Thyroid gland (tissue), 4 donors: Measurements from ENCODE around the gene ARID3A. TPM values are rescaled to one million over a fixed set of nuclear protein-coding genes. Genes with fewer than 3 reads are reported as not detected.

ENCODE experiments used
- DNase-seq, 2 donors: peaks; one replicate each; pipeline ENCODE4 v3.0.0-alpha.2; 2019
- H3K27ac ChIP-seq, 3 donors: fragments of 200-600 bp; sonication (generic); 1 replicate in 2 of 3; 2 replicates in 1 of 3; pipeline ENCODE4 v1.5.1; 2016 to 2019; ENCODE audit warnings: mild to moderate bottlenecking in 1 of 3, moderate library complexity in 1 of 3
- H3K27me3 ChIP-seq: fragments of 200-600 bp; sonication (generic); one replicate; pipeline ENCODE4 v1.5.1; 2019
- H3K36me3 ChIP-seq, 2 donors: fragments of 200-600 bp; sonication (generic); one replicate each; pipeline ENCODE4 v1.5.1; 2016 to 2019
- H3K4me1 ChIP-seq, 2 donors: fragments of 200-600 bp; sonication (generic); one replicate each; pipeline ENCODE4 v1.5.1; 2017 to 2019
- H3K4me3 ChIP-seq, 3 donors: fragments of 200-600 bp; sonication (generic); replicated peaks in 1 of 3; 1 replicate in 2 of 3; 2 replicates in 1 of 3; pipeline ENCODE4 v1.5.1; 2016; ENCODE audit warnings: mild to moderate bottlenecking in 1 of 3
- H3K9me3 ChIP-seq: fragments of 200-600 bp; sonication (generic); one replicate; pipeline ENCODE4 v1.5.1; 2017
- POLR2A ChIP-seq, 2 donors: fragments of 450-650 bp; IDR thresholded peaks; one replicate each; pipeline ENCODE4 v1.6.1; 2017; ENCODE audit warnings: antibody characterized with exemption in 2 of 2, mild to moderate bottlenecking in 2 of 2, moderate library complexity in 1 of 2
- WGBS, 2 donors: methylation state at CpG; one replicate each; pipeline ENCODE4 v1.1.5; 2017; 5-methylcytosine and 5-hydroxymethylcytosine counted together
- intact Hi-C: fragments of 100-400 bp; cut with DNase I; formaldehyde crosslinking; loops from one replicate; pipeline ENCODE4 v1.15.1; 2023
- total RNA-seq, 4 donors: library from RNA; depleted of rRNA; stranded (reverse); fragments of >200 nt; gene quantifications; one replicate each; pipeline ENCODE4 v1.2.3, GENCODE V29; 2016
- TF ChIP-seq, protein P1 (sequence below), 6 experiments: fragments of 200-600 bp in 3 of 6; fragments of 450-650 bp in 3 of 6; sonication (generic) in 3 of 6; IDR thresholded peaks; one replicate each; pipeline ENCODE4 v1.5.1; 2016 to 2019; ENCODE audit warnings: antibody characterized with exemption in 6 of 6, mild to moderate bottlenecking in 2 of 6, inconsistent platforms in 1 of 6, moderate library complexity in 1 of 6

Gene ARID3A
- total RNA-seq, 4 donors from 2014 or later = 2.6 to 7.7 (median 3.9) TPM

DNA sequence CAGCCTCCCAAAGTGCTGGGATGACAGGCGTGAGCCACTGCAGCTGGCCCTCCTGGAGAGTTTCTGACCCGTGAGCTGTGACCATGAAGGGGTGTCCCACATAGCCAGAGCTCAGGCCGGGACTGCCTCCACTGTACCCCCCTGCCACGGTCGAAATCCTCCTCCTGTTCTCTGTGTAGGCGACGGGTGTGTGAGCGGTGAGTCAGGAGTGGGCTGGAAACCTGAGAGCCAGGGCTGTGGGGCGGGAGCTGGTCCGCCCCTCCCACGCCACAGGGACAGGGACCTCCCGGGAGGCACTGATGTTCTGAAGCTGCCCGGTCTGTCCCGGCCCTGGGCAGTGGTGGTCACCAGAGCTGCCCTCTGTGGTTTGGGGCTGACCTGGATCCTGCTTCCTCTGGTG, 62.2 kb downstream of the ARID3A start:
- WGBS, 2 donors = 70 to 94% methylated on average over 7 to 12 of the region's 14 CpGs
- H3K4me3 ChIP-seq = no peak overlapping the region
- intact Hi-C loops = no loop called here
- peaks cover 10 to 12% of the 10 kb centered on the region in 2 donors for H3K4me1 ChIP-seq
- H3K36me3 ChIP-seq = peaks cover 14 to 28% of the 10 kb centered on the region in 2 donors
- TF ChIP-seq, protein P1, sequence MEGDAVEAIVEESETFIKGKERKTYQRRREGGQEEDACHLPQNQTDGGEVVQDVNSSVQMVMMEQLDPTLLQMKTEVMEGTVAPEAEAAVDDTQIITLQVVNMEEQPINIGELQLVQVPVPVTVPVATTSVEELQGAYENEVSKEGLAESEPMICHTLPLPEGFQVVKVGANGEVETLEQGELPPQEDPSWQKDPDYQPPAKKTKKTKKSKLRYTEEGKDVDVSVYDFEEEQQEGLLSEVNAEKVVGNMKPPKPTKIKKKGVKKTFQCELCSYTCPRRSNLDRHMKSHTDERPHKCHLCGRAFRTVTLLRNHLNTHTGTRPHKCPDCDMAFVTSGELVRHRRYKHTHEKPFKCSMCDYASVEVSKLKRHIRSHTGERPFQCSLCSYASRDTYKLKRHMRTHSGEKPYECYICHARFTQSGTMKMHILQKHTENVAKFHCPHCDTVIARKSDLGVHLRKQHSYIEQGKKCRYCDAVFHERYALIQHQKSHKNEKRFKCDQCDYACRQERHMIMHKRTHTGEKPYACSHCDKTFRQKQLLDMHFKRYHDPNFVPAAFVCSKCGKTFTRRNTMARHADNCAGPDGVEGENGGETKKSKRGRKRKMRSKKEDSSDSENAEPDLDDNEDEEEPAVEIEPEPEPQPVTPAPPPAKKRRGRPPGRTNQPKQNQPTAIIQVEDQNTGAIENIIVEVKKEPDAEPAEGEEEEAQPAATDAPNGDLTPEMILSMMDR (IDR thresholded peaks at IDR 0.05) = no peak
- no peak for TF ChIP-seq POLR2A (IDR thresholded peaks at IDR 0.05)
- no peak overlapping the region for H3K27ac ChIP-seq
- no peak for DNase-seq
- no peaks in the 10 kb centered on the region for H3K9me3 ChIP-seq
- H3K27me3 ChIP-seq = no peaks in the 10 kb centered on the region

DNA sequence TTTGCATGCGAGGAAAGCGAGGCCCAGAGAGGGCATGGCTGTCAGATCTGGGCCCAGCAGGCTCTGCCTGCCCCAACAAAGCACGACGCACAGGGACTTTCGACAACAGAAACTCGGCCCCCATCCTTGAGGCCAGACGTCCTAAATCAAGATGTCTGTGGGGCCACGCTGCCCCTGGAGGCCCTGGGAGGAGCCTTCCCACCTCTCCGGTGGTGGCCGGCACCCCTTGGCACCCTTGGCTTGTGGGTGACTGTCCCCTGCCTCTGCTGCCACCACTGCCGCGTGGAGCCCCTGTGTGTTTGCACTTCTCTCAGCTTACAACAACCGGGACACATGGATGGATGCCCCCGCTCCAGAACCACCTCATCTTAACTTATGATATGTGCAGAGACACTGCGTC, 62.7 kb downstream of the ARID3A start:
- Histone ChIP-seq H3K27me3 (no peaks in the 10 kb centered on the region), H3K4me1 (peaks cover 9 to 11% of the 10 kb centered on the region in 2 donors), H3K4me3 (no peak overlapping the region), H3K27ac (no peak overlapping the region), H3K36me3 (peaks cover 15 to 28% of the 10 kb centered on the region in 2 donors), H3K9me3 (no peaks in the 10 kb centered on the region)
- no peak for DNase-seq
- intact Hi-C loops = no loop called here
- 86 to 95% methylated on average over 14 to 15 of the region's 15 CpGs for WGBS, 2 donors
- TF ChIP-seq, protein P1 (IDR thresholded peaks at IDR 0.05) = no peak
- no peak for TF ChIP-seq POLR2A (IDR thresholded peaks at IDR 0.05)

DNA sequence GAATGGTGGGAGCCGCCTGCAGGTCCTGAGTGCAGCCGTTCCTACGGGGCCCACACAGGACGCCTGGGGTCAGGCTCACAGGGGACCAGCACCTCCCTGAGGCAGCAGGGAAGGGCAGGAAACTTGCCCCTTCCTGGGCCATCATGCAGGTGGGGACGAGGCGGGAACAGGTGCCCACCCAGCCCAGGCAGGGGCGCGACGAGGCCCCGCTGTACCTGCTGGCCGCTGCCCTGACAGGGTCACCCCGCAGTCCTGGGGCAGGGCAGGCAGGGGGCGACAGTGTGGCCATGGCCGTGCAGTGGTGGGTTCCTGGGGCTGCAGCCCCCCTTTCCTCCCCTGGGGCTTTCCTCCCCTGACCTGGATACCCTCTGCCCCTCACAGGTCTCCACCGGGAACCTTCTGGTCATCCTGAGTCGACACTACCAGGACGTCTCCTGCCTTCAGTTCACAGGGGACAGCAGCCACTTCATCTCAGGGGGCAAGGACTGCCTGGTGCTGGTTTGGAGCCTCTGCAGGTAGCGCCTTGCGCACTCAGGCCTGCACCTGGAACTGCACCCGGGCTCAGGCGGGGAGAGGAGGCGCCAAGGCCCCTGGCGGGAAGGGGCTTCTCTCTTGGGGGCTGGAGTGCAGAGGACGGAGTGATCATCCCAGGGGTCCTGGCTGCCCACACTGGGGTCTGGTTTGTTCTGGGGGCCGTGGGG, 63.7 kb downstream of the ARID3A start:
- H3K4me1 ChIP-seq = peaks cover 6 to 12% of the 10 kb centered on the region in 2 donors
- no peak overlapping the region for H3K4me3 ChIP-seq
- H3K27me3 ChIP-seq = no peaks in the 10 kb centered on the region
- TF ChIP-seq, protein P1 (IDR thresholded peaks at IDR 0.05) = no peak
- no peak for TF ChIP-seq POLR2A (IDR thresholded peaks at IDR 0.05)
- no peaks in the 10 kb centered on the region for H3K9me3 ChIP-seq
- H3K27ac ChIP-seq = no peak overlapping the region
- intact Hi-C loops = no loop called here
- 93 to 100% methylated on average over 3 to 14 of the region's 25 CpGs for WGBS, 2 donors
- no peak for DNase-seq
- peaks cover 15 to 28% of the 10 kb centered on the region in 2 donors for H3K36me3 ChIP-seq

DNA sequence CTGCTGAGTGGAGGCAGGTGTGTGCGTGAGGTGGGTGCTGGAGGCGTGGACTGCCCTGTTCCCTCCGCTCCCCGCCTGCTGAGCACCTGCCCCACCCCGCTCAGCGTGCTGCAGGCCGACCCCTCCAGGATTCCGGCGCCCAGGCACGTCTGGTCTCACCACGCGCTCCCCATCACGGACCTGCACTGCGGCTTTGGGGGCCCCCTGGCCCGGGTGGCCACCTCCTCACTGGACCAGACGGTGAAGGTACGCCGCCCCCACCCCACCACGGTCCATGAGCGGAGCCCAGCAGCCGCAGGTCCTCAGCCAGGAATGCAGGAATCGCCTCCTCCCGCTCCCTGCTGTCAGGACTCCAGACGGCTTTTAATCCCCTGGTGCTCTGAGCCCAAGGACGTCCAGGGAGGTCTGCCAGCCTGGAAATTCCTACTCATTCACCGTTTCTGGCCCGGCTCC, 64.3 kb downstream of the ARID3A start:
- no peak overlapping the region for H3K27ac ChIP-seq

DNA sequence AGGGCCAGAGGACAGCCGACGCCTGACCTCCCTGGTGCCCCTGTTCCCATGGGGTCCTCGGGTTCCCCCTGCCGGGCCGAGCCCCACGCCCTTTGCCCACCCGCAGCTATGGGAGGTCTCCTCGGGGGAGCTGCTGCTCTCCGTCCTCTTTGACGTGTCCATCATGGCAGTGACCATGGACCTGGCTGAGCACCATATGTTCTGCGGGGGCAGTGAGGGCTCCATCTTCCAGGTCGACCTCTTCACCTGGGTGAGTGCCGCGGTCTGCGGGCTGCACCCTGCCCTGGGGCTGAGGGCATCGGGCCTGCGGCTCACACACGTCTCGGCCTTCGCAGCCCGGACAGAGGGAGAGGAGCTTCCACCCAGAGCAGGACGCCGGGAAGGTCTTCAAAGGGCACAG, 64.9 kb downstream of the ARID3A start:
- Histone ChIP-seq H3K9me3 (no peaks in the 10 kb centered on the region), H3K27ac (no peak overlapping the region), H3K4me3 (no peak overlapping the region), H3K36me3 (peaks cover 15 to 28% of the 10 kb centered on the region in 2 donors), H3K4me1 (peaks cover 10 to 17% of the 10 kb centered on the region in 2 donors), H3K27me3 (no peaks in the 10 kb centered on the region)
- intact Hi-C loops = no loop called here
- TF ChIP-seq POLR2A (IDR thresholded peaks at IDR 0.05) = no peak
- TF ChIP-seq, protein P1 (IDR thresholded peaks at IDR 0.05) = no peak
- WGBS, 2 donors = 97 to 100% methylated on average over 3 to 11 of the region's 23 CpGs
- DNase-seq = no peak

More for the DNA sequence above, 64.3 kb downstream of the ARID3A start:
- Histone ChIP-seq H3K4me1 (peaks cover 4 to 12% of the 10 kb centered on the region in 2 donors), H3K36me3 (peaks cover 15 to 28% of the 10 kb centered on the region in 2 donors), H3K9me3 (no peaks in the 10 kb centered on the region), H3K27me3 (no peaks in the 10 kb centered on the region), H3K4me3 (no peak overlapping the region)
- WGBS, 2 donors = 76 to 85% methylated on average over 4 to 21 of the region's 27 CpGs
- intact Hi-C loops = no loop called here
- no peak for TF ChIP-seq POLR2A (IDR thresholded peaks at IDR 0.05)
- TF ChIP-seq, protein P1 (IDR thresholded peaks at IDR 0.05) = no peak
- no peak for DNase-seq
